HG03108 (cell line): ENCODE results near the gene SLAMF9.

Experiments used
- ATAC-seq: cut with Tn5 transposase; IDR thresholded peaks from one replicate; pipeline ENCODE4 v1.9.1; 2021; ENCODE audit warnings: moderate library complexity; ENCODE audit not compliant: unreplicated experiment

The SLAMF9 gene

DNA sequence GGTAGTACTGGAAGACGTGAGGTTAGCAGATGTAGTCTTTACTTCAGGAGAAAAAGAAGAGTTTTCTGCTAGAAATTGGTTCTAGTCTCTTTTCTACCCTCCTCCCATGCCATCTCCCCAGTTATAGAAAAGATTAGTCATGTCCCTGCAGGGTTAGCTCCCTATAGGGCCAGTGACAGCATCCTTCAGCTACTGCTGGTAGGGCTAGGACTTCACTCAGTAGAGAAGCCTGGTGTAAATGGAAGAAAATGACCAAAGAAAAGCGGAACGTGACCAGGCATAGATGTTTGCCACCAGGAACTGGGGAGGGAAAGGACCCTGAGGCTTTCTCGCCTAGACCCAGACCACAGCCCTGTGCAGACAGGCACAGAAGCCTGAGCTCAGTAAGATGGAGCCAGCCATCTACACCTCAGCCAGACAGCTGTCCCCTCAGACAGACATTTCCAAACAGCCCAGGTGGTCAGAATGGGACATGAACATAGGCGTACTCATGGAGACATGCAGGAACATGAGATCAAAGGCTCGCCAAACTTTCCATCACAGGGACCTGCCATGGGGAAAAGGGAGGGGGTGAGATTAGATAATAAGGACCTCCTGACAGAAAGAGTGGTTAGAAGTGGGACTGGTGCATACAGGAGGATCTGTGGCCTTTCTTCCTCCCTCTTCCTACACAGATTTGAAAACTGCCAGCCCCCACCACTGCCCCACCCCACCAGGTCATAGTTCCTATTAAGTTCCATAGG, 23.5 kb upstream of the SLAMF9 start:
- ATAC-seq = no peak

DNA sequence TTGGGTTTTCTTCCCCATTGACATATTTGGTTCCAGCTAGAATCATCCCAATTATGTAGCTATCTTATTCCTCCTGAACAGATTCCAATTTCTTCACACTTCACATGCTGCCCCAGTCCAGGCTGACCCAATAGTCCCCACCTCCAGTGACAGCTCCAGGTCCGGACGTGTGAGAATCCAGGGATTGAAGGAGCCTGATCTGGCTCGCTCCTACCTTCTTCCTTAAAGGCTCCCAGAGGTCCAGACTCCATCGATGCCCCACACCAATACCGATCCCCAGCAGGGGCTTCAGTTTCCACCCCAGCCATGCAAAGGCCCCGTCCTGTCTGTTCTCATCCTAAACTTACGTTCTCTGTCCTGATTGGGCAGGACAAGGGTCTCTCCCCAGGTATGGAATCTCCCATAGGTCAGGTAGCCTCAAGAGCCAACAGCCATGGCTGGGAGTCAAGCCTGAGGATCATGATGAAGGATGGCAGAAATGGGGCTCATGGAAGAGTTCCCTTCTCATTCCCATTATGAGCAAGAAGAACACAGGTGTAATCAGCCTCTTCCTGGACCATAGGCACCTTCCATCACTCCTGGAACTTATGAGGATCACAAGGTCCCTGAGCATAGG, 20.4 kb upstream of the SLAMF9 start:
- no peak for ATAC-seq

DNA sequence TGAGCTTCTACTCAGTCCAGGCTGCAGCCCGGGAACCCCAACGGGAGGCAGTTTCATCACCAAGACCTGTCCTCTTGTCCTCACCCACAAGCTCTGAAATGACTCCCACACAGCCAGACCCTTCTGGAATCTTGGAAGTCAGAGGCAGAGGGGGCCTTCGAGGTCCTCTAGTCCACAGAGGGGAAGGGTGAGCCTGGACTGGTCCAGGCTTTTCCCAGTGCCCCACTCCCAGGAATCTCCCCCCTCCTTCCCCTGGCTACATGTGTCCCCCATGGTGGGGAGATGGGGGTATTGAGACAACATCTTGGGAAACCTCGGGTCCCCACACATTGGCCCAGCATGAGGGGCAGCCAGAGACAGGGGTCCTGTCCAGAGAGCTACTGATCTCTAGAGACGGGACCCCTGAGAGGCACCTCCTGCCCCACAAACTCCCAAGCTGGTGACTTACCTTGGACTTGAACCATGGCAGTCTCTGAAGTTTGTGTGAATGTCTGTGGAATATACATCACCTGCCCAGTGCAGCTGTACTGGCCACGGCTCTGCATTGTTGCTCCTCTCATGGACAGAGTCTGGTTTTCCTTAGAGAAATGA, 19.4 kb upstream of the SLAMF9 start:
- ATAC-seq = no peak

GRCh38 chr1:159972443-159973205, 18.6 kb upstream of the SLAMF9 start:
- no peak for ATAC-seq

DNA sequence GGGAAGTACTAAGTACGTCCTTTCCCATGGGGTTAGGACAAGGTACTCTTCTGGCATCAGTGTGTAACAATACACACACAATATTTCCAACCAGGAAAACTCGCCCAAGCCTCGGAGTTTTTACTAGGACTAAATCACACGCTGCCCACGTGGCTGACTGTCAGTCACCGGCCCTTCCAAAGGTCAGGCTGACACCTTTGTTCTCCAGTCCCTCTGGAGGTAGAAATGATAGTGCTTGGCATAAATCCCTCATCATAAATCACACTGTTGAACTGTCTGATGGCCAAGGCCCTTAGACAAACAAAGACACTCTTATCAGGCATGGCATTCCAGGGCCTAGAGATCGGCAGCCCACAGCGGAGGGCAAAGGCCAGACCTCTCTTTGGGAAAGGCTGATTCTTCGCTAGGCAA, 16.9 kb upstream of the SLAMF9 start:
- ATAC-seq = no peak

GRCh38 chr1:159968901-159969300, 14.9 kb upstream of the SLAMF9 start:
- ATAC-seq = no peak

- no peak for ATAC-seq
Measured at GRCh38 chr1:159965263-159965662, 11.2 kb upstream of the SLAMF9 start.

GRCh38 chr1:159964144-159964543, 10.1 kb upstream of the SLAMF9 start:
- ATAC-seq = no peak

DNA sequence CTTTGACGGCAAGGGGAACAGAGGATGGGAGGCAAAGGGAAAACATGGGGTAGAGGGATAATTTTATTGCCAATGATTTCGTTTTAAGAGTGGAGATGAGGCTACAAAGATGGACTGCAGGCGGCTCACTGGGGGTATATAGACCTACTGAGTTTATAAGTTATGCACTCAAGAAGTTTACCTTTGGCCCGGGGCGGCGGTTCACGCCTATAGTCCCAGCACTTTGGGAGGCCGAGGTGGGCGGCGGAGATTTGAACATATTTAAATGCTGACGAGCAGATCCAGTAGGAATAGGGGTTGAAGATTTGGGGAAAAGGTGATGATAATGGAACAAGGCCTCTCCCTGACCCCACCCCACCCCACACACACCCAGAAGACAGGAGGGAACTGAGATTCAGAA, 8.1 kb upstream of the SLAMF9 start:
- ATAC-seq = no peak

DNA sequence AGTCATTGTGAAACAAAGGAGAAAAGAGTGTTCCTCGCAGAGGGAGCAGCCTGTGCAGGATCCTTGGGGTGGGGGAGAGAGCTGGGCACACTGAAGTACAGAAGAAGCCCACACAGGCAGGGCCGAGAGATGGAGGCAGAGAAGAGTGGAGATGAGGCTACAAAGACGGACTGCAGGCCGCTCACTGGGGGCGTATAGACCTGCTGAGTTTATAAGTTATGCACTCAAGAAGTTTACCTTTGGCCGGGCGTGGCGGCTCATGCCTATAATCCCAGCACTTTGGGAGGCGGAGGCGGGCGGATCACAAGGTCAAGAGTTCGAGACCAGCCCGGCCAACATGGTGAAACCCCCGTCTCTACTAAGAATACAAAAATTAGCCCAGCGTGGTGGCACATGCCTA, 7.6 kb upstream of the SLAMF9 start:
- no peak for ATAC-seq

DNA sequence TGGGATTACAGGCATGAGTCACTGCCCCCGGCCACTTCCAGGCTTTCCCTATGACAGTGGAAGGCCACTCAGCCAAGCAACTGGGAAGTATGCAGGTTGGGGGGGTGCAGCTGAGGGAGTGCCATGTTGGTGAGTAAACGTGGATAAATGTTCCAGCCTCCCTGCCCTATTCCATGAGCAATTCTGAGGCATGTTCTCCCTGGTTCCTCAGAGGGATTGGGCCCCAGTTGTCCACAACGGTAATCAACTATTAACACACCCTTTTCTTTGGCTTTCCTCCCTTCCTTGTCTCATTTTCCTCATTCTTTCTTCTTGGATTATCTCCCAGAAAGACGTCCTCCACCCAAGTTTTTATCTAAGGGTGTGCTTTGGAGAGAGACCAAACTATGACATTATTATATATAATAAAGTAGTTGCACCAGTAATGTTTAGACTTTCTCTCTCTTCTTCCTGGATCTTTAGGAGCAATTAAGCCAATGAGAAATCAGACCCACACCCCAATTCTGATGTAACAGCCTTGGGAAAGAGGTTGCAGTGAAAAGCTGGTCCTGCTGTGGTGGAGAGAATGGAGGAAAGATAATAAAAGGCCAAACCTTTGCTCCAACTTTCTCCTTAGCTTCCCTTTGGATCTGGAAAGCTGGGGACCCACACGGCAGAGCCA, 6.8 kb upstream of the SLAMF9 start:
- no peak for ATAC-seq

DNA sequence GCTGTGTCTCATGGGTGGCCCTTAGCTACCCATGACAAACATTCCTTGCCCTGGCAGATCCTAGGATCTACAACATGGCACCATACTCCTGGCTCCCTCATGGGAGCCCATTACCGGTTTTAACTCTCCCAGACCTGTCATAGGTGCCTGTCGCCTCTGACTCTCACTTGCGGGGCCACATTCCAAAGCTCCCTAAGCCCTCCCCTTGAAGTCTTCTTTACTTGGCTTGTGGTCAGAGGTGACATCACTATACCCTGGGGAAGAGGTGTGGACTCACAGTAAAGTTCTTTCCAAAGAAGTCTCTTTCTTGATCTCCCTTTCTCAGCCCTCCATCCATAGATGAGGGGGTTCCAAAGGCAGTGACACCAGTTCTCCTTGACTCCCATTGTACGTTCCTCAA, 5.4 kb upstream of the SLAMF9 start:
- ATAC-seq = no peak

DNA sequence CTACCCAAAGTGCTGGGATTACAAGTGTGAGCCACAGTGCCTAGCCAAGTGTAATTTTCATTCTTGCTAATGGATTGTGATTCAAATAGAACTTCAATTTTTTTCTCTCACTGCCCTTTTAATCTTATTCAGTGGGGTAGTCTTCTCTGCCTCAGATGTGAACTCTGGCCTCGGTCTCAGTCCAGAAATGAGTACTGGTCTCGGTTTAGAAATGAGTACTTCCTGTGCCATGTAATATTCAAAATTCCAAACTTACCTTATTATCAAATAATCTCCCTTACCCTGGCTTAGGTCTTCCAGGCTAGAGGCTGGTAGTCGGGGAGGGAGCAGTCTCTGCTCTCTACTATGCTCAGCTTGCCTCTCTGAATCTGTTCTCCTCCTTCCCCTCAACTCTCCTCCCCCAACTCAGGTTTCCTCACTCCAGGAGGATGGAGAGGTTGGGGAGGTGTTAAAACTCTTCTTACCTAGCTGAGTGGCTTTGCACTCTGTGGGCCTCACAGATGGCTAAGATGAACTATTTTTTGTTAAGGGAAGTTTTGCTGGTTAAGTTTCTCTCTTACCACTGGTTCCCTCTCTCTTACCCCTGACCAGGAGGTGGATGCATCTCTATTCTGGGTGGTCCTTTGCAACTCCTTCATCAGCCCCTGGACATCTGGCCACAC, 4.8 kb upstream of the SLAMF9 start:
- ATAC-seq = no peak

DNA sequence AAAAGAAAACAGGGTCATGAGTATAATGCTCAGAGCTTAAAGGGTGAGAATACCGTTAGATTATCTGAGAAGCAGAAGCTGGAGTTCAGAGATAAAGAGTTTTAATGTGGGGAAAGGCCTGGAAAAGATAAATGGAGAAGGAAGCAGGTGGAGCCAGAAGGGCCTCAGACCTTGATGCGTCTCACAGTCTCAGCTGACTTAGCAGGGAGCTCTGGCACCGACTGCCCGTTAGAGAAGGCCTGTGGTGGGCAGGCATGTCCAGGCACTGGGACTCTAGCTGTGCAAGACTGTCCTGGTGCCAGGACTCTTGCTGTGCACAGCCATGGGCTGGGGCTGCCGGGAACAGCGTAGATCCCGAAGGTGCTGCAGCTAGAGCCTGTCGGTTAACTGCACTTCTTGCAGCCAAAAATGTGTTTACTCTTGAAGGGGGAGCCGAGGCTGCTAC, 3.8 kb upstream of the SLAMF9 start:
- no peak for ATAC-seq

DNA sequence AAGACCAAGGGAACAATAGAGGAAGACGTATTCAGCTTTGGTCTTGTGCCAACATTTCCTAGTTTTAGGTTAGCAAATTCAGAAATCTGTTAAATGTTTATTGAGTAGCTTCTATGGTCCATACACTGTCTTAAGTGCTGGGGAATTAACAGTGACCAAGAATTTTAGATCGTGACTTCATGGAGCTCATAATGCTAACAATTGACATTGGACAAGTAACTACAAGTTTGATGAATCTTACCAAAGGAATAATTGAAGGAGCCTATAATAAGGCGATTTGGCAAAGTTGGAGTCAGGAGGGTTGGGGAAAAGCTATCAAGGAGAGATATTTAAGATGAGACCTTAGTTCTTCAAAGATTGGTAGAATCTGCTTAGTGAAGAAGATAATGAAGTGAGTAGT, 1.4 kb upstream of the SLAMF9 start:
- no peak for ATAC-seq

DNA sequence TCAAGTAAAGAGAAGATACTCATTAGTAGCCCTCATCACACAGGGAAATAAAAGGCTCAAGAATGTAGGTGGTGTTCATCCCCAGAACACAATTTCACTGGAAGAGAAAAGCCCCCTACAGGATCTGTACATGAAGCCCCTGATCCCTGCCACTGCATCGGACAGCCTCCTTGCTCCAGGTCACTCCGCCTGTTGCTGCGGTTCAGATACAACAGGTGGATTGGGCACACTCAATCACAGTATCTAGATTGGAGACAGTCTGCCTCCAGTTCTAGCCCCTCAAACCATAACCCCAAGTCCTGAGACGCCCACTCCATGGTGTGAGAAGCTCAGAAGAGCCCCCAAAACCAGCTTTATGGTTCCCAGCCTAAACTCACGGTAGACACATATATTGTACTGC, 1.1 kb downstream of the SLAMF9 start:
- ATAC-seq = no peak

DNA sequence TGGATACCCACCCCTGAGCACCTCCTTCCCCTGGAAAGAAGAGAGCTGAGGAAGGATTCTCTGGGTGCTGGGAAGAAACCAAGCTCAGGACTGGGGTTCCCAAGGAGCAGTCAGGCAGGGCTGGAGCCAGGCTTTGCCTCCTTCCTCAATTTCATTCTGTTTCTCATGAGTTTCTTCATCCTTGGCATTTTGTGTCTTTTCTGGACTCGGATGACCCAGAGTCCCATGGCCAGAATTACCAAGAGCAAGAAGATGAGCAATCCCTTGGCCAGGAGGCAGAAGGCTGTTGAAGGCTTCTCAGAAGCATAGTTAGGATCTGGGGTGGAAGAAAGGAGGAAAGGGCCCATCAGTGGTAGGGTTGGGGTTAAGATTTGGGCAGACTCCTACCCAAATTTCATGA, 2.5 kb downstream of the SLAMF9 start:
- ATAC-seq = no peak

GRCh38 chr1:159951016-159951415, 3.0 kb downstream of the SLAMF9 start:
- no peak for ATAC-seq

DNA sequence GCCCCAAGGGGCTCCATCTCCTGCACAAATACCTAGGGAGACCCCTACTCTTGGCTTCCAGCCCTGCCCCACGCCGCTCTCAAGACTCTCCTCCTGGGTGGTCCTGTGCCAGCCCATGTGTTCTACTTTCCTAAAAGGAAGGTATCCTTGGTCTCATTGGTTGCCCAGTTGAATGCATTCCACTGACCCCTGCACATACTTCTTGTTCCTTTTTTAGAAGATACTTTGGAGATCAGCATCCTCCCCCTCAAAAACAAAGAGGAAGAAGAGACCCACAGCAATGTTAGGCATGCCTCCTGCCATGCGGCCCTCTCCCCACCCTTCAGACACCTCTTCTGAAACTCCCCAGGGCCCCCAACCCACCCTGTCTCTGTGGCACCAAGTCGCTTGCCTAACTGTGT, 4.1 kb downstream of the SLAMF9 start:
- ATAC-seq = no peak

DNA sequence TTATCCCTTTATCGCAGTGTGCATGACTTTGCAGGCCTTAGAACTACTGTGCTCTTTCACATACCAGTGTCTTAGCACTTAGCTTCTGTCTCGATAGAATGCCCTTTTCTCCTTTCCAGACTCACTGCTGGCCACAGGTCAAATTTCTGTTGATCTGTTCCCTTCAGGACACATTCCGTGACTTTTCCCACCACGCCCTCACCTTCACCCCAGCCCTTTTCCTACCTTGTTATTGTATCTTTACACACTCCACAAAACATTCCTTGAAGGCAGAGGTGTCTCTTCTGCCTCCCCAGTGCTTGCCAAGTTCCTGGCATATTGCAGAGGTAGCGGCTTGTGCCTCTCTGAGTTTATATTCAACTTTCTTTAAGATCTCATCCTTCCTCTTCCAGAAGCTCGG, 4.9 kb downstream of the SLAMF9 start:
- no peak for ATAC-seq

GRCh38 chr1:159947942-159948341, 6.1 kb downstream of the SLAMF9 start:
- no peak for ATAC-seq
